ENCODE results near the gene TBX10.
"Not testable (repeated sequence)": the region's sequence is repeated elsewhere in the genome, so short reads cannot be mapped to it uniquely, and the experiment has no call there.

TBX10 gene

DNA sequence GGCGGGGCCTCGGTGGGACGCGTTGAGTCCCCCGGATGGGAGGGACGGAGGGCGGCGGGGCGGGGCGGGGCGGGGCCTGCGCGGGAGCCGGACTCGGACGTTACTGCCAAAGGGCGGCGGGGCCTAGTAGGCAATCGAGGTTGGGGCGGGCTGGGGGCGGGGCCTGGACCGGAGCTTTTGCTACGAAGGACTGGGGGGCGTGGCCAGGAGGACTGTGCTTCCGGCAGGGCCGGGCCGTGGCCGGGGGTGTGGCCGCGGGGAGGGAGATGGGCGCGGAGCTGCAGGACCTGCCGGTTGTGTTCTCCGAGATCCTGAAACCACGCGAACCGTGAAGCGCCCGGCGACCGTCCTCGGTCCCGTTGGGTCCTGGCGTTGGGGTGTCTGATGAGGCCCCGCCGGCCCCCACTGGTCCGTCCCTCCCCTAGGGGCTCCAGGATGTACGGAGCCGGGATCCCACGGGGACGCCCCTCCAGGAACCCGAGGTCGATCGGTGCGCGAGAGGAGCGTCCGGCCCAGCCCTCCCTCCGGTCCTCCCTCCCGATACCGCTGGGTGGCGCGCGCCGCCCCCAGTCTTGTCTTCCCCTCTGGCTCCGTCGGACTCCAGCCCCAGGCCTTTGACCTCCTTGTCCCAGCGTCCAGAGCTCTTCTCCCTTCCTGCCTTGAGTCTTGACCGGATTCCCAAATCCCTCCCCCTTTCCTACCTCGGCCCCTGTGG, 9.2 kb downstream of the TBX10 start:
- peak; percentile 90 to 91 for DNase-seq

DNA sequence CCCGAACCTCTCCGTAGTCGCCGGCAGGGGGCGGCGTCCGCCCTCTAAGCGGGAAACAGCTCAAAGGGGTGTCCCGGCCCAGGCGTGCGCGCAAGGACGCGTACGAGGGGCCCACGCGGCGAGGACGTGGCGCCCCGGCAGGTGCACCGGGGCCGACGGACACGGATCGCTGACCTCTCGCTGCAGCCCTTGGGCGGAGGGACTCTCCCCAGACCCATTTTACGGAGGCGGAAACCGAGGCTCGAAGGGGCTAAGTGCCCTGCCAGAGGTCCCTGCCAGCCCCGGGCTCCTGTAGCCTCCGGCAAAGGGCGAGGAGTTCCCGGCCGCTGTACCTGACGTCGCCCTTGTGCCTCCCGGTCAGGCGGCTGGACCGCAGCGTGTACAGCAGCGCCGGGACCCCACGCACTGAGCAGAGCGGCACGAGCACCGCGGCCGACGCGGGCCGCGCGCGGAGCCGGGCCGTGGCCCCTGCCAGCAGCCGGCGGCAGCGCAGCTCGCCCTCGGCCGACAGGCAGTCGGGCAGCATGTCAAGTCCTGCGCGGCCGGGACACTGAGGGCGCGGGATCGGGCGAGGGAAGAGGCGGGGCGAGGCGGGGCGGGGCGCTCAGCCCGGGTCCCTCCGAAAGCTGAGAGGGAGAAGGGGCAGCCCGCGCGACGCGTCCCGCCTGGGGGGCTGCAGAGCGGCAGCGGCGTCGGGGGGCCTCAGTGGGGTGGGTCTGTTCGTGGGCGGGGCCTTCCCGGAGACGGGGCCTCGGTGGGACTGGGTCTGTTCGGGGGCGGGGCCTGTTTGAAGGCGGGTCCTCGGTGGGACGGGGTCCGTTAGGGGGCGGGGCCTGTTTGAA, 10.0 kb downstream of the TBX10 start, which contains the start of gene NUDT8:
Gene NUDT8, minus strand, starts transcription at position 552 of the 842 bp plus-strand sequence. Its CDS starts 26 bp downstream, at position 526.
- peak; percentile 79 to 83 for DNase-seq

DNA sequence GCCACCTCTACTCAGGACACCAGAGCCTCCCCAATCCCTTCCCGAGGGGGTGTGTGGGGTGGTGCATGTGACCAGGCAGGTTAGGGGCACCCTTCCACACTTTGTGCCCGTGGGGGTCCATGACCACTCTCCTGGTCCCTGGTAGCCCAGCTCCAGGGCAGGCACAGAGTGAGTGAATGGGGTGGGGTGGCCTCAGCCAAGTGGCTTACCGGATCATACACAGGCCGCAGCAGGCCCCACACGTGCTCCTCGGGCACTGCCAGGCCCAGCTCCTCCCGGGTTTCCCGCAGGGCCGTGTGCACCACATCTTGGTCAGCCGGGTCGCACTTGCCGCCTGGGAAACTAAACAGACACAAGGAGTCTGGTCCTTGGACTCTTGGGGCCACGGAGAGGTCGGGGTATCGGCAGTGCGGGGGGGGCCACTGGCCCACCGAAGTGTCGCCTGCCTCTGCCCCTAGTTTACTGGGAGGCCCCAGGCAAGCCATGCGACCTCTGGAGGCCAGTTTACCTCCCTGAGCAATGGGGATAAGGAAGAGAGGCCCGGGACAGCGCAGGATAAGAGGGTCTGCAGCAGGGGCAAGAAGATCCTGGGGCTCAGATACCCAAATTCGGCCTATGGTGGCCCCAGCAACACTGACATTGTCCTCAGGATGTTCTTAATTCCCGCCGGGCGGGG, 10.7 kb downstream of the TBX10 start:
- no peak for DNase-seq

DNA sequence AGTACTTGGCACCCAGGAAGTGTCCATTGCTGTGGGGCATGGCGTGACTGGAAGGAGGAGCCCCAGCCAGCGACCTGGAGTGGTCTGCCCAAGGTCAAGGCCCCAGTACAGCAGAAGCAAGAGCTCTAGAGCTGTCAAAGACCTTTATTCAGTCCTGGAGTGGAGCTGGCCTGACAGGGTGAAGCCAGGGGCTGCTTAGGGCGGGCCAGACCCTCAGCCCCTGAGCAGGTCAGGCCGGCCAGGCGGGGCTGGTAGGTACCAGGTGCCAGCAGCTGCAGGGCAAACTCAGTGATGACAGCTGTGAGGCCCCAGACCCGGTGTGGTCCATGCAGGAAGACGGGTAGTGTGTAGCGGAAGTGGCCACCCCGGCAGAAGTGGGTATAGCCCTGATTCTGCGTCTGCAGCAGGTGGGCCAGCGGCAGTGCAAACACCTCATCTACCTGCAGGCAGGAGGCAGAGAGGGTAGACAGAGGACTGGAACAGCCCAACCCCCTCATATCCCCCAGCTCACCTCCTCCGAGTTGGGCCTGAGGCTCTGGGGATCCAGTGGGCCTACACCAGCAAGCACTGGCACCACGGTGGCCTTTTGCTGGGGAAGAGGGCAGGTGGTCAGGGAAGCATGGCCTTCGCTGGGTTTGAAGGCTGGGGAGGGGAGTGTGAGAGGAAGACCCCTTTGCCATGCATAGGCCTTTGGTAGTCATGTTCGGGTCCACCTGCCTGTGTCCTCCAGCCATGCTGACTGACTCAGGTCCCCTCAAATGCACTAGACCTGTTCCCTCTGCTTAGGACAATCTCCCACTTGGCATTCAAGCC, 11.5 kb downstream of the TBX10 start:
- no peak for DNase-seq

DNA sequence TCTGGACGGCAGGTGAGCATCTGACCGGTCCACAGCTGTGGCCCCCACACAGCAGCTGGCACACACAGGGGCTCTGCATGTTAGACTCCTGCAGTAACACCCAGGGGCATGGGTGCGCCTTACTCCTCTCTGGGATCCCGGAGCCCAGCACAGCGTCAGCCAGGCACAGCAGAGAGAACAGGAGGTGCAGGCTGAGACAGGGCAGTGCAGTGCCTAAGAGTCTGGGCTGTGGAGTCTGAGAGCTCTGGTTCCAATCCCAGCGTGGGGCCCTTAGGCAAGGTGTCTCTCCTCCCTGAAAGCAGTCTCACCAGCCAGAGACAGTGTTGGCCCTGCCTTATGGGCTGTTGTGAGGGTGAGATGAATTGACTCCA, 12.1 kb downstream of the TBX10 start:
- no peak for DNase-seq

DNA sequence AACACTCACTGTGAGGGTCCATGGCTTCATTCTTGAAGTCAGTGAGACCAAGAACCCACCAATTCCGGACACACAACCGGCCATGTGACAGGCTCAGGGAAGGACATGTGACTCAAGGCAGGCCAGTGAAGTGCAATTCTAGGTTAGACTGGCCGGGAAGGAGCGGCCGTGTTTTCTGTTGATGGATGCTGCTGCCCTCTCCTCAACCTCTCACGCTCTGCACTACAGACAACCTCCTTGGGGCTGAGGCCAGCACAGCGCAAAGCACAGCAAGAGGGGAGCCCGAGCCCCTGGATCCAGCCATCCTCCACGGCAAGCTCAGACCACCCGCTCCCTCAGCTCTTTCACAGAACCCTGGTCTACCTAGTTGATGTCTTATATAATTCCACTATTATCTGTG, 12.6 kb downstream of the TBX10 start:
- DNase-seq, result no peak

DNA sequence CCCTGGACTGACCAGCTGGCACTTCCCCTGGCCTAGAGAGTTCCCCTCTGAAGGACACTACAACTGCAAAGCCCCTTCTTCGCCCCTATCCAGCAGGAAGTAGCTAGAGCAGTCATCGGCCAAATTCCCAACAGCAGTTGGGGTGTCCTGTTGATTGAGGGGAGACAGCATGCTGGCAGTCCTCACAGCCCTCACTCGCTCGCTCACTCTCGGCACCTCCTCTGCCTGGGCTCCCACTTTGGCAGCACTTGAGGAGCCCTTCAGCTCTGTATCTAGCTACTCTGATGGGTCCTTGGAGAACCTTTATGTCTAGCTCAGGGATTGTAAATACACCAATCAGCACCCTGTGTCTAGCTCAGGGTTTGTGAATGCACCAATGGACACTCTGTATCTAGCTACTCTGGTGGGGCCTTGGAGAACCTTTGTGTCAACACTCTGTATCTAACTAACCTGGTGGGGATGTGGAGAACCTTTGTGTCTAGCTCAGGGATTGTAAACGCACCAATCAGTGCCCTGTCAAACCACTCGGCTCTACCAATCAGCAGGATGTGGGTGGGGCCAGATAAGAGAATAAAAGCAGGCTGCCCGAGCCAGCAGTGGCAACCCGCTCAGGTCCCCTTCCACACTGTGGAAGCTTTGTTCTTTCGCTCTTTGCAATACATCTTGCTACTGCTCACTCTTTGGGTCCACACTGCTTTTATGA, 13.3 kb downstream of the TBX10 start:
- not testable (repeated sequence) for DNase-seq

DNA sequence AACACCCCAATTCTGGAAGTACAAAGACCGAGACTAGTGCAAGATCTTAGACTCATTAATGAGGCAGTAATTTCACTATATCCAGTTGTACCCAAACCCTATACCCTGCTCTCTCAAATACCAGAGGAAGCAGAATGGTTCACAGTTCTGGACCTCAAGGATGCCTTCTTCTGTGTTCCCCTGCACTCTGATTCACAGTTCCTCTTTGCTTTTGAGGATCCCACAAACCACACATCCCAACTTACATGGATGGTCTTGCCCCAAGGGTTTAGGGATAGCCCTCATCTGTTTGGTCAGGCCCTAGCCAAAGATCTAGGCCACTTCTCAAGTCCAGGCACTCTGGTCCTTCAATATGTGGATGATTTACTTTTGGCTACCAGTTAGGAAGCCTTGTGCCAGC, 15.8 kb downstream of the TBX10 start:
- not testable (repeated sequence) for DNase-seq

DNA sequence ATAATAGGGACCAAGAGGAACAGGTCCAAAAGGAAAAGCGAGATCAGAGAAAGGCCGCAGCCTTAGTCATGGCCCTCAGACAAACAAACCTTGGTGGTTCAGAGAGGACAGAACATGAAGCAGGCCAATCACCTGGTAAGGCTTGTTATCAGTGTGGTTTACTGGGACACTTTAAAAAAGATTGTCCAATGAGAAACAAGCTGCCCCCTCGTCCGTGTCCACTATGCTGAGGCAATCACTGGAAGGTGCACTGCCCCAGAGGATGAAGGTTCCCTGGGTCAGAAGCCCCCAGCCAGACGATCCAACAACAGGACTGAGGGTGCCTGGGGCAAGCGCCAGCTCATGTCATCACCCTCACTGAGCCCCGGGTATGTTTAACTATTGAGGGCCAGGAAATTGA, 16.7 kb downstream of the TBX10 start:
- not testable (repeated sequence) for DNase-seq

DNA sequence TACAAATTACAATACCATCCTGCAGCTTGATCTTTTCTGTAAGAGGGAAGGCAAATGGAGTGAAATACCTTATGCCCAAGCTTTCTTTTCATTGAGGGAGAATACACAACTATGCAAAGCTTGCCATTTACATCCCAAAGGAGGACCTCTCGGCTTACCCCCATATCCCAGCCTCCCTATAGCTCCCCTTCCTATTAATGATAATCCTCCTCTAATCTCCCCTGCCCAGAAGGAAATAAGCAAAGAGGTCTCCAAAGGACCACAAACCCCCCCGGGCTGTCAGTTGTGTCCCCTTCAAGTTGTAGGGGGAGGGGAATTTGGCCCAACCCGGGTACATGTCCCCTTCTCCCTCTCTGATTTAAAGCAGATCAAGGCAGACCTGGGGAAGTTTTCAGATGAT, 17.6 kb downstream of the TBX10 start:
- not testable (repeated sequence) for DNase-seq

DNA sequence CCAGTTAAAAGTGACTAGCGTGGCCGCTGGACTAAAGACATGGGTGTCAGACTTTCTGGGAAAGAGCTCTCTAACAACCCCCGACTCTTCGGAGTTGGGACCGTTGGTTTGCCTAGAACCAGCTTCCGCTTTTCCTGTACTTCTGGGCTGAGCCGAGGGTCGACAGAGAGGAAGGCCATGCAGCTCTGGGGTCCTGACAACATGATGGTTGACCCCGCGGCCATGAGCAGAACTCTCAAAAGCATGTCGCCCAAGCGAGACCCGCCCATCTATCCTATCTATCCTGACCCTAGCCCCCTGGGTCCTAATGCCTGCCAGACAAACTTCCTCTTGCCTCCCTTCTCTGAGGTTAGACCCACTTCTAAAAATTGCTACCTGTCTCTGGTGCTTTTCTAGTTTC, 18.9 kb downstream of the TBX10 start:
- DNase-seq, result not testable (repeated sequence)

DNA sequence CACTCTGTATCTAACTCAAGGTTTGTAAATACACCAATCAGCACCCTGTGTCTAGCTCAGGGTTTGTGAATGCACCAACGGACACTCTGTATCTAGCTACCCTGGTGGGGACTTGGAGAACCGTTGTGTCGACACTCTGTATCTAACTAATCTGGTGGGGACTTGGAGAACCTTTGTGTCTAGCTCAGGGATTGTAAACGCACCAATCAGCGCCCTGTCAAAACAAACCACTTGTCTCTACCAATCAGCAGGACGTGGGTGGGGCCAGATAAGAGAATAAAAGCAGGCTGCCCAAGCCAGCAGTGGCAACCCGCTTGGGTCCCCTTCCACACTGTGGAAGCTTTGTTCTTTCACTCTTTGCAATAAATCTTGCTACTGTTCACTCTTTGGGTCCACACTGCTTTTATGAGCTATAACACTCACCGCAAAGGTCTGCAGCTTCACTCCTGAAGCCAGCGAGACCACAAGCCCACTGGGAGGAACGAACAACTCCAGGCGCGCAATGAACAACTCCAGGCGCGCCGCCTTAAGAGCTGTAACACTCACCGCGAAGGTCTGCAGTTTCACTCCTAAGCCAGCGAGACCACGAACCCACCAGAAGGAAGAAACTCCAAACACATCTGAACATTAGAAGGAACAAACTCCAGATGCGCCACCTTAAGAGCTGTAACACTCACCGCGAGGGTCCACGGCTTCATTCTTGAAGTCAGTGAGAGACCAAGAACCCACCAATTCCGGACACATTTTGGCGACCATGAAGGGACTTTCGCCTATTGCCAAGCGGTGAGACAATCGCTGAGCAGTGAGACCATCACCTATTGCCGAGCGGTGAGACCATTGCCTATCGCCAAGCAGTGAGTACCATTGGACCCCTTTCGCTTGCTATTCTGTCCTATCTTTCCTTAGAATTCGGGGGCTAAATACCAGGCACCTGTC, 19.6 kb downstream of the TBX10 start:
- not testable (repeated sequence) for DNase-seq

DNA sequence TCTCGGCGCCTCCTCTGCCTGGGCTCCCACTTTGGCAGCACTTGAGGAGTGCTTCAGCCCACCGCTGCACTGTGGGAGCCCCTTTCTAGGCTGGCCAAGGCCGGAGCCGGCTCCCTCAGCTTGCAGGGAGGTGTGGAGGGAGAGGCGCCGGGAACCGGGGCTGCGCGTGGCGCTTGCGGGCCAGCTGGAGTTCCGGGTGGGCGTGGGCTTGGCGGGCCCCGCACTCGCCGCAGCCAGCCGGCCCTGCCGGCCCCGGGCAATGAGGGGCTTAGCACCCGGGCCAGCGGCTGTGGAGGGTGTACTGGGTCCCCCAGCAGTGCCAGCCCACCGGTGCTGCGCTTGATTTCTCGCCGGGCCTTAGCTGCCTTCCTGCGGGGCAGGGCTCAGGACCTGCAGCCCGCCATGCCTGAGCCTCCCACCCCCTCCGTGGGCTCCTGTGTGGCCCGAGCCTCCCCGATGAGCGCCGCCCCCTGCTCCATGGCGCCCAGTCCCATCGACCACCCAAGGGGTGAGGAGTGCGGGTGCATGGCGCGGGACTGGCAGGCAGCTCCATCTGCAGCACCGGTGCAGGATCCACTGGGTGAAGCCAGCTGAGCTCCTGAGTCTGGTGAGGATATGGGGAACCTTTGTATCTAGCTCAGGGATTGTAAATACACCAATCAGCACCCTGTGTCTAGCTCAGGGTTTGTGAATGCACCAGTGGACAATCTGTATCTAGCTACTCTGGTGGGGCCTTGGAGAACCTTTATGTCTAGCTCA, 20.5 kb downstream of the TBX10 start:
- not testable (repeated sequence) for DNase-seq

DNA sequence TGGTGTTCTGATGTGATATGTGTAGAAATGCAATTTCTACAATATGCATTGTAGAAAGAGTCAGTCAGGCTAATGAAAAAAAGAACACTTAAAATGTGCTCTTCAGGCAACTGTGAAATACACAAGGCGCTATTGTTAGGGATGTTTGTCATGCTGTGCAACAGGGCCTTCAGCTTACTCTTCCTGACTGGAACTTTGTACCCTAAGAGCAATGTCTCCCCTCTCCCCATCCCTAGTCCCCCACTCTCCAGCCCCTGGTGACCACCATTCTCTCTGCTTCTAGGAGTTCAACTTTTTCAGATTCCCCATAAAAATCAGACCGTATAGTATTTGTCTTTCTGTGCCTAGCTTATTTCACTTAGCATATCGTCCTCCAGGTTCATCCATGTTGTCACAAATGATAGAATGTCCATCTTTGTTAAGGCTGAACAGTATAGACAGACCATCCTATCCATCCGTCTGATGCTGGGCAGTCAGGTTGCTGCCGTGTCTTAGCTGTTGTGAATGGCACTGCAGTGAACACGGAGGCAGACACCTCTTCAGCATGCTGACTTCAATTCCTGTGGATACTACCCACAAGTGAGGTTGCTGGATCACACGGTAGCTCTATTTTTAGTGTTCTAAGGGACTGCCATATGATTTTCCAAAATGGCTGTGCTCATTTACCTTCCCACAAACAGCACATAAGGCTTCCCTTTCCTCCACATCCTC, 22.2 kb downstream of the TBX10 start:
- DNase-seq, result no peak

DNA sequence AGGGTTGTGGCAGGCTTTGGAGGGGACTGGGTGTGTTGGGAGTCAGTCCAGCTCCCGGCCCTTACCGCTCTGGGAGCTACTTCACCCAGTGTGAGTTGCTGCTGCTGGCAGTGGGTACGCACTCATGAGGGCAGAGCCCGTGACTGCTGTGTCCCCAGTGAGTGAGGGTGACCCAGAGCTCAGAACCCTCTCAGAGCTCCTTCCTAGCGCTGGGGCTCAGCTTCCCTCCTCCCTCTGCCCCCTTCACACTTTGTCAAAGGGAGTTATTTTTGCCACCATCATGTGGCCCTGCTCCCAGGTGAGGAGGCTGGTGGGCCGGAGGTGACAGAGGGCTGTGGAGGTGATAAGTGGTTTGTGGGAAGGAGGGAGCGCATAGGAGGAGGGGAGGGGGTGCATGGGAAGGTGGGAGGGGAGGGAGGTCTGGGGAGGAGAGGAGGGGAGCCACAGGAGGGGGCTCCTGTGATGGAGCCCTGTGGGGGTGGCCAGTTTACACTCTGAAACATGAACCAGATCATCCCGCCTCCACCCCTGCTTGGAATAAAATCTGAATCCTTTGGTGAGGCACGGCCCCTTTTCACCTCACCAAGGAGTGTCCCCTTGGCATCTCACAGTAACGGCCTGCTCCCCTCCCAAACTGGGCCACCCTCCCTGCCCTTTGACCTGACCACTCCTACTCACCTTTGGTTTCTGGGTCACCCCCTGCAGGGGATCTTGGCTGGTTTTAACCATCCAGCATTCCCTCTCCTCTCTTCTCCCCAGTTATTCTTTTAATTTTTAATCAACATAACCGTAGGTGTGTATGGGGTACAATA, 22.9 kb downstream of the TBX10 start:
- DNase-seq, result no peak

DNA sequence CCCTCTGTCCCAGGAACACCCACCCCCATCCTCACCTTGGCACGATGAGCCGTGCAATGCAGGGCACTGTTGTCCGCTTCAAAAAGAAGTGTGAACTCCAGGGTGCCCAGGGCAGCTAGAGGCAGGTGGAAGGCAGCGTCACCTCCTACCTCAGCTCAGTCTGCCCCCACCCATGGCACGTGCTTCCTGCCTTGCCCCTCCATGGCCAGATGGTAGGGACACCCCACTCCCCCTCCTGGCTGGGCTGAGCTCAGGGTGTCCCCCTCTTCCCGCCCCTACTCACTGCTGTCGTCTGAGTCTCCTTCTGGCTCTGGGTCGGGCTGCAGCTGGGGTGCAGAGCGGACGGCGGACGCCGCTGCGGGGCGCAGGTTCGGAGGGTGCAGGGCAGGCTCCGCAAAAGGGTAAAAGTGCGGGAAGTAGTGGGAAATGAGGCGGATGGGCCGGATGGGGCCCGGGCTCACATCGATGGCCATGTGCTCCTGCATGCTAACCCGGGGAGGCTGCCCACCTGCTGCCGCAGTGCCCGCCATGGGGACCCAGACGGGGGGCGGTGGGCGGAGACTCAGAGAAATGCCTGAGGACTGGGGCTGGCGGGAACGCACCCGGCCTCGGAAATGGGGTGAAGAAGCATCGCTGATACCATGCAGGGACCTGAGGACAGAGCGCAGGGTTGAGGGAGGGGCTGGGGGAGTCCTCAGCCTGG, 23.7 kb downstream of the TBX10 start:
- DNase-seq, result no peak
